ENCODE results near the gene CCDC71L.
"Not testable (repeated sequence)": the region's sequence is repeated elsewhere in the genome, so short reads cannot be mapped to it uniquely, and the experiment has no call there.

Gene CCDC71L

GRCh38 chr7:106660862-106661720, at the start of gene CCDC71L:
Gene CCDC71L, minus strand, starts transcription at chr7:106661158. Its CDS starts 262 bp downstream, at chr7:106660896.
- DNase-seq (ENCODE audit: low spot score) = peak; percentile 96

GRCh38 chr7:106709604-106710003, 48.6 kb upstream of the CCDC71L start:
- DNase-seq (ENCODE audit: low spot score) = not testable (repeated sequence)

GRCh38 chr7:106704000-106704840, 43.3 kb upstream of the CCDC71L start:
- no peak for DNase-seq (ENCODE audit: low spot score)

GRCh38 chr7:106693677-106694353, 32.9 kb upstream of the CCDC71L start:
- DNase-seq (ENCODE audit: low spot score) = peak; percentile 31

GRCh38 chr7:106692450-106693051, 31.6 kb upstream of the CCDC71L start:
- no peak for DNase-seq (ENCODE audit: low spot score)

- not testable (repeated sequence) for DNase-seq (ENCODE audit: low spot score)
Observed at GRCh38 chr7:106688161-106688560, 27.2 kb upstream of the CCDC71L start.

- no peak for DNase-seq (ENCODE audit: low spot score)
Observed at GRCh38 chr7:106683941-106684340, 23.0 kb upstream of the CCDC71L start.

GRCh38 chr7:106681815-106682495, 21.0 kb upstream of the CCDC71L start:
- DNase-seq (ENCODE audit: low spot score) = peak; percentile 70

GRCh38 chr7:106679153-106679931, 18.4 kb upstream of the CCDC71L start:
- DNase-seq (ENCODE audit: low spot score) = peak; percentile 50

GRCh38 chr7:106678795-106679152, 17.8 kb upstream of the CCDC71L start:
- no peak for DNase-seq (ENCODE audit: low spot score)

- not testable (repeated sequence) for DNase-seq (ENCODE audit: low spot score)
Observed at GRCh38 chr7:106676506-106676905, 15.5 kb upstream of the CCDC71L start.

- not testable (repeated sequence) for DNase-seq (ENCODE audit: low spot score)
Observed at GRCh38 chr7:106673688-106674087, 12.7 kb upstream of the CCDC71L start.

- not testable (repeated sequence) for DNase-seq (ENCODE audit: low spot score)
Observed at GRCh38 chr7:106671930-106672329, 11.0 kb upstream of the CCDC71L start.

- DNase-seq (ENCODE audit: low spot score) = no peak
Observed at GRCh38 chr7:106671160-106671559, 10.2 kb upstream of the CCDC71L start.

GRCh38 chr7:106668861-106669524, 8.0 kb upstream of the CCDC71L start:
- no peak for DNase-seq (ENCODE audit: low spot score)

GRCh38 chr7:106666353-106666752, 5.4 kb upstream of the CCDC71L start:
- DNase-seq (ENCODE audit: low spot score) = no peak

- DNase-seq (ENCODE audit: low spot score) = no peak
Observed at GRCh38 chr7:106664343-106664742, 3.4 kb upstream of the CCDC71L start.

- DNase-seq (ENCODE audit: low spot score) = peak; percentile 78
Observed at GRCh38 chr7:106659963-106660861, 746 bp downstream of the CCDC71L start.

All from AG08395 (cell line).